AG09319 (cell line): Measurements from ENCODE around the gene PTPRU.

Experiments used
- DNase-seq: peaks from one replicate; pipeline ENCODE4 v3.0.0-alpha.2; 2010; ENCODE audit warnings: low read depth; ENCODE audit errors: extremely low read depth
- CTCF ChIP-seq: IDR thresholded peaks from 2 replicates; pipeline ENCODE4 v1.5.1; 2011; ENCODE audit warnings: low read depth, mild to moderate bottlenecking, inconsistent platforms, low read length, moderate library complexity

The PTPRU gene

GRCh38 chr1:29304025-29304684 lies 67.8 kb downstream of the PTPRU start:
- no peak for DNase-seq
- no peak for TF ChIP-seq CTCF

GRCh38 chr1:29305943-29306342 lies 69.6 kb downstream of the PTPRU start:
- no peak for TF ChIP-seq CTCF
- DNase-seq, result no peak

GRCh38 chr1:29306471-29307140 lies 70.3 kb downstream of the PTPRU start:
- no peak for DNase-seq
- TF ChIP-seq CTCF, result no peak

- DNase-seq, result no peak
- no peak for TF ChIP-seq CTCF
These were observed 72.8 kb downstream of the PTPRU start for GRCh38 chr1:29309075-29309474.

- DNase-seq, result no peak
- no peak for TF ChIP-seq CTCF
These were observed 73.3 kb downstream of the PTPRU start for GRCh38 chr1:29309621-29310020.

GRCh38 chr1:29310616-29311180 lies 74.4 kb downstream of the PTPRU start:
- no peak for TF ChIP-seq CTCF
- DNase-seq, result no peak

GRCh38 chr1:29311352-29312030 lies 75.2 kb downstream of the PTPRU start:
- no peak for TF ChIP-seq CTCF
- DNase-seq, result no peak
